Neuronal stem cell (in vitro differentiated cells): Measurements from ENCODE around the gene KCNAB1.

Experiments used
- DNase-seq: peaks from one replicate; pipeline ENCODE4 v3.0.0-alpha.2; 2013; ENCODE audit warnings: low spot score
- H2AFZ ChIP-seq: one replicate; pipeline ENCODE4 v1.6.1; 2013; ENCODE audit warnings: mild to moderate bottlenecking, low read length, inconsistent platforms
- H2AK5ac ChIP-seq: 2 replicates; pipeline ENCODE4 v1.6.1; 2013; ENCODE audit warnings: low read depth, mild to moderate bottlenecking, inconsistent platforms, low read length, moderate library complexity, mixed read lengths
- H2BK120ac ChIP-seq: 2 replicates; pipeline ENCODE4 v1.6.1; 2013; ENCODE audit warnings: low read depth, mild to moderate bottlenecking, inconsistent platforms, low read length, moderate library complexity, mixed read lengths
- H2BK12ac ChIP-seq: one replicate; pipeline ENCODE4 v1.6.1; 2013; ENCODE audit warnings: low read length, inconsistent platforms
- H2BK15ac ChIP-seq: 2 replicates; pipeline ENCODE4 v1.6.1; 2013; ENCODE audit warnings: mild to moderate bottlenecking, low read length, inconsistent platforms, mixed read lengths
- H2BK5ac ChIP-seq: one replicate; pipeline ENCODE4 v1.6.1; 2013; ENCODE audit warnings: inconsistent platforms, mild to moderate bottlenecking, low read length, moderate library complexity
- H3K14ac ChIP-seq: one replicate; pipeline ENCODE4 v1.6.1; 2013; ENCODE audit warnings: low read length, inconsistent platforms
- H3K18ac ChIP-seq: 2 replicates; pipeline ENCODE4 v1.6.1; 2013; ENCODE audit warnings: low read length, inconsistent platforms
- H3K23ac ChIP-seq: 2 replicates; pipeline ENCODE4 v1.6.1; 2013; ENCODE audit warnings: low read depth, mild to moderate bottlenecking, mixed read lengths, low read length, inconsistent platforms; ENCODE audit not compliant: poor library complexity
- H3K27ac ChIP-seq: replicated peaks from 3 replicates; pipeline ENCODE4 v1.5.1; 2013; ENCODE audit warnings: low read length, inconsistent platforms
- H3K27me3 ChIP-seq, 3 experiments: 2 replicates each; pipeline ENCODE4 v1.6.1; 2013; ENCODE audit warnings: low read length in 3 of 3, mild to moderate bottlenecking in 2 of 3, inconsistent platforms in 1 of 3, low read depth in 1 of 3, mixed read lengths in 1 of 3, moderate library complexity in 1 of 3; ENCODE audit not compliant: control insufficient read depth in 3 of 3, insufficient read depth in 3 of 3
- H3K36me3 ChIP-seq, 2 donors: replicated peaks in 1 of 2; 2 replicates each; pipeline ENCODE4 v1.6.1; 2013; ENCODE audit warnings: low read length in 2 of 2; ENCODE audit not compliant: control insufficient read depth in 2 of 2, insufficient read depth in 2 of 2
- H3K4ac ChIP-seq: 2 replicates; pipeline ENCODE4 v1.6.1; 2013; ENCODE audit warnings: inconsistent platforms, mild to moderate bottlenecking, low read length, moderate library complexity
- H3K4me1 ChIP-seq, 2 donors: 1 replicate in 1 of 2; 2 replicates in 1 of 2; pipeline ENCODE4 v1.6.1; 2013; ENCODE audit warnings: low read length in 2 of 2, low read depth in 1 of 2; ENCODE audit not compliant: control insufficient read depth in 2 of 2, insufficient read depth in 1 of 2
- H3K4me2 ChIP-seq: one replicate; pipeline ENCODE4 v1.6.1; 2013; ENCODE audit warnings: mild to moderate bottlenecking, low read length, inconsistent platforms; ENCODE audit not compliant: insufficient read depth, poor library complexity, severe bottlenecking
- H3K4me3 ChIP-seq, 2 donors: 2 replicates each; pipeline ENCODE4 v1.5.1; 2013; ENCODE audit warnings: low read length in 2 of 2, mild to moderate bottlenecking in 2 of 2, inconsistent platforms in 1 of 2, moderate library complexity in 1 of 2
- H3K79me1 ChIP-seq: one replicate; pipeline ENCODE4 v1.6.1; 2013; ENCODE audit warnings: low read depth, mild to moderate bottlenecking, inconsistent platforms, low read length, moderate library complexity
- H3K9ac ChIP-seq: one replicate; pipeline ENCODE4 v1.6.1; 2013; ENCODE audit warnings: mild to moderate bottlenecking, low read depth, low read length, inconsistent platforms; ENCODE audit not compliant: poor library complexity
- H3K9me3 ChIP-seq, 2 donors: replicated peaks in 1 of 2; 2 replicates each; pipeline versions ENCODE3 to v1.6.1; 2013; ENCODE audit warnings: low read length in 2 of 2, mild to moderate bottlenecking in 2 of 2, inconsistent platforms in 1 of 2, low read depth in 1 of 2, mixed read lengths in 1 of 2, moderate library complexity in 1 of 2; ENCODE audit not compliant: control insufficient read depth in 2 of 2, insufficient read depth in 1 of 2
- H4K8ac ChIP-seq: one replicate; pipeline ENCODE4 v1.6.1; 2013; ENCODE audit warnings: low read depth, mild to moderate bottlenecking, inconsistent platforms, low read length, moderate library complexity
- H4K91ac ChIP-seq: one replicate; pipeline ENCODE4 v1.6.1; 2013; ENCODE audit warnings: low read length, low read depth, mild to moderate bottlenecking, inconsistent platforms; ENCODE audit not compliant: poor library complexity
- WGBS, 2 donors: extraction: QIAGEN DNeasy Blood & Tissue Kit; methylation state at CpG; one replicate each; pipeline ENCODE4 v1.1.7; 2013; ENCODE audit warnings: missing lambda C conversion rate in 2 of 2, mixed read lengths in 1 of 2; ENCODE audit not compliant: insufficient read length in 2 of 2, insufficient replicate concordance in 1 of 2; ENCODE audit errors: extremely low coverage in 2 of 2; 5-methylcytosine and 5-hydroxymethylcytosine counted together

KCNAB1 gene

DNA sequence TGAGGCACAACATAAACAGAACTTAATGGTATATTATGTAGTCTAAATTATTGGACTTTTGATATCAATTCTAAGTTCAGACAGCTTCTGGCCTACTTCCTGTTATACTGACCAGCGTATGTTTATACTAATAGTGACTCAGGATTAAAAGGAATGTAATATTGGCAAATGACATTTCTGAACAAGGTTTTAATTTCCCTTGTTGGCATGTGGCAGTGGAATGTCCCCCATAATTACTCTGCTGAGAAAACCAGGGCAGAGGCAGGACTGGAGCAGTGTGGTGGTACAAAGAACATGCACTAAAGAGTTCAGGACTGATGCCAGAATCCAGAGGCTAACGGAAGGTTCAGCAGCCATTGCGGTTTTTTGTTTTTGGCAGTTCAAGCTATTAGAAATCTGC, 184.0 kb downstream of the KCNAB1 start:
- H3K27me3 ChIP-seq, result no peaks in the 10 kb centered on the region
- H3K4ac ChIP-seq, result no peak overlapping the region
- no peaks in the 10 kb centered on the region for H3K36me3 ChIP-seq
- H3K9ac ChIP-seq, result no peak overlapping the region
- H2BK120ac ChIP-seq, result no peak overlapping the region
- no peak overlapping the region for H2AK5ac ChIP-seq
- H2BK15ac ChIP-seq, result no peak overlapping the region
- no peak overlapping the region for H4K8ac ChIP-seq
- no peak overlapping the region for H3K18ac ChIP-seq
- H3K4me2 ChIP-seq, result no peak overlapping the region
- WGBS, 2 donors, result no CpG with 5 or more reads among the region's 3 CpGs
- H3K9me3 ChIP-seq, result no peaks in the 10 kb centered on the region
- no peak overlapping the region for H2BK12ac ChIP-seq
- peaks cover 0 to 2% of the 10 kb centered on the region in 2 donors for H3K4me1 ChIP-seq
- no peak overlapping the region for H3K23ac ChIP-seq
- H4K91ac ChIP-seq, result no peak overlapping the region
- DNase-seq, result no peak
- H3K14ac ChIP-seq, result no peak overlapping the region
- no peak overlapping the region for H3K4me3 ChIP-seq
- no peak overlapping the region for H2BK5ac ChIP-seq
- no peaks in the 10 kb centered on the region for H3K79me1 ChIP-seq
- H3K27ac ChIP-seq, result no peak overlapping the region
- no peak overlapping the region for H2AFZ ChIP-seq

DNA sequence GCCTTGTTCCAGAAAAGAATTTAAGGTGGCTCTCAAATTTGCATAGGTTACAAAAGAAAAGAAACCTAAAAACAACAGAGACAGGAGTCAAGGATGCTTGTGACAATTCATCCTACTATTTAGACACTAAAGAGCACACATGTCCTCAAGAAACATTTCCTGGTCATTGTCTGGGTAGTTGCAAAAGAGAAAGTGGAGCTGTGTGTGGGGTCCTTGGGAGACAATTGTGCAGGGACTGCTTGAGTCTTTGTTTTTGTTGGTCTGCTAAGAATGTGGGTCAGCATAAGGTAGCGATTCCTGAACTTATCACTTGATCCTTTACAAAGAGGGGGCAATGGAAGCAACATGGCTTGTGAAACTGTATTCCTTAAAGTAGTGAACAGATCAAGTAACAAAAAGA, 185.3 kb downstream of the KCNAB1 start:
- Histone ChIP-seq H3K4me2 (no peak overlapping the region), H3K23ac (no peak overlapping the region), H3K79me1 (no peaks in the 10 kb centered on the region), H3K36me3 (no peaks in the 10 kb centered on the region), H2BK12ac (no peak overlapping the region), H3K4me3 (no peak overlapping the region), H3K9ac (no peak overlapping the region), H3K27me3 (no peaks in the 10 kb centered on the region), H2AK5ac (no peak overlapping the region), H4K91ac (no peak overlapping the region), H3K4me1 (peaks cover 0 to 2% of the 10 kb centered on the region in 2 donors), H2BK15ac (no peak overlapping the region), H3K27ac (no peak overlapping the region), H3K18ac (no peak overlapping the region), H3K9me3 (no peaks in the 10 kb centered on the region), H2AFZ (no peak overlapping the region), H3K14ac (no peak overlapping the region), H2BK120ac (no peak overlapping the region), H2BK5ac (no peak overlapping the region), H3K4ac (no peak overlapping the region), H4K8ac (no peak overlapping the region)
- no peak for DNase-seq
- WGBS, 2 donors, result no CpG with 5 or more reads among the region's 1 CpG

- Histone ChIP-seq H4K91ac (no peak overlapping the region), H3K14ac (no peak overlapping the region), H2BK120ac (no peak overlapping the region), H3K27me3 (no peaks in the 10 kb centered on the region), H3K4ac (no peak overlapping the region), H2BK15ac (no peak overlapping the region), H3K23ac (no peak overlapping the region), H4K8ac (no peak overlapping the region), H2AFZ (no peak overlapping the region), H3K4me3 (no peak overlapping the region), H2AK5ac (no peak overlapping the region), H3K18ac (no peak overlapping the region), H2BK5ac (no peak overlapping the region), H3K9ac (no peak overlapping the region), H2BK12ac (no peak overlapping the region), H3K27ac (no peak overlapping the region), H3K4me1 (peaks cover 0 to 2% of the 10 kb centered on the region in 2 donors), H3K9me3 (no peaks in the 10 kb centered on the region), H3K4me2 (no peak overlapping the region), H3K79me1 (no peaks in the 10 kb centered on the region), H3K36me3 (no peaks in the 10 kb centered on the region)
- no peak for DNase-seq
- no CpG with 5 or more reads among the region's 4 CpGs for WGBS, 2 donors
These were observed 187.3 kb downstream of the KCNAB1 start for GRCh38 chr3:156307704-156308103.

- Histone ChIP-seq H3K27me3 (no peaks in the 10 kb centered on the region), H3K79me1 (no peaks in the 10 kb centered on the region), H2BK5ac (no peak overlapping the region), H2AFZ (no peak overlapping the region), H2AK5ac (no peak overlapping the region), H3K18ac (no peak overlapping the region), H3K23ac (no peak overlapping the region), H4K8ac (no peak overlapping the region), H3K9me3 (no peaks in the 10 kb centered on the region), H3K4me2 (no peak overlapping the region), H2BK120ac (no peak overlapping the region), H3K27ac (no peak overlapping the region), H2BK12ac (no peak overlapping the region), H4K91ac (no peak overlapping the region), H3K4me1 (no peaks in the 10 kb centered on the region), H2BK15ac (no peak overlapping the region), H3K4me3 (no peak overlapping the region), H3K36me3 (no peaks in the 10 kb centered on the region), H3K9ac (no peak overlapping the region), H3K4ac (no peak overlapping the region), H3K14ac (no peak overlapping the region)
- DNase-seq, result no peak
- WGBS, 2 donors, result no CpG with 5 or more reads among the region's 4 CpGs
These were observed 191.1 kb downstream of the KCNAB1 start for GRCh38 chr3:156311431-156311830.
